Left forelimb (tissue), 1 donor: ENCODE results near the gene CA11.
A peak's percentile ranks its signal among the peaks of the same experiment; 100 is the strongest.

Experiments used
- DNase-seq: peaks from one replicate; pipeline ENCODE4 v3.0.0-alpha.2; 2018; ENCODE audit warnings: low spot score

Gene CA11

DNA sequence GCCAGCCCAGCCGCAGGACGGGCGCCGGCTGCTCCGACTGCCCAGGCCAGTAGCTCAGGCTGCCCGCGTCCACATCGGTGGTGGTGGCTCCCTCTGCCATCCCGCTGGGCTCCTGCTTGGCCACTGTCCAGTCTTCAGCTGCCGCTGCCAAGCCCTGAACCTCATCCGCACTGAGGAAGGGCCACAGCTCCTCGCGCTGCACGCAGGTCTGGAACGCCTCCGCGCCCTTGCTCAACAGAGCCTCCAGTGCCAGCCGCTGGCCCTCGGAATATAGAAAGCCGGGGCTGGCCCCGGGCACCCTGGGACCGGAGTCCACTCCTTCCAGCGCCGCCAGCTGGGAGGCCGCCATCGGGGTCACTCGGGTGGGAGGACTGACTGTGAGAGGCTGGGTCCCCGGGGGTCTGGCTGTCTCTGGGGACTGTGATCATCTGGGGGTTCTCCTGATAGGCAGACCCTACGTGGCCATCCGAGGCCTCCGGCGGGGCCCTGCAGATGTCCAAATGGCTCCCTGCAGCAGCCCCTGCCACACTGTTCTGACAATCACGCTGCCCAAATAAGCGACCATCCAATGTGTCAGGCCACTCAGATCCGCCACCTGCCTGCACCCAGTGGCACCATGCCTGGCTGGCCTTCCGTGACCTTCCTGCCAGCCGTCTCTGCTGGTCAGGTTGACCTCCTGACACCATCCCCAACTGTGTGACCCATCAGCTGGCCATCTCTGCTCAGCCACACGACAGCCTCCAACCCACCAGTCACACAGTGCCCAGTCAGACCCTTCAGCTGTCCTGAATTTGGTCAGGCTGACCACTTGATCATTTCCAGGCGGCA, 32.7 kb downstream of the CA11 start:
- no peak for DNase-seq

DNA sequence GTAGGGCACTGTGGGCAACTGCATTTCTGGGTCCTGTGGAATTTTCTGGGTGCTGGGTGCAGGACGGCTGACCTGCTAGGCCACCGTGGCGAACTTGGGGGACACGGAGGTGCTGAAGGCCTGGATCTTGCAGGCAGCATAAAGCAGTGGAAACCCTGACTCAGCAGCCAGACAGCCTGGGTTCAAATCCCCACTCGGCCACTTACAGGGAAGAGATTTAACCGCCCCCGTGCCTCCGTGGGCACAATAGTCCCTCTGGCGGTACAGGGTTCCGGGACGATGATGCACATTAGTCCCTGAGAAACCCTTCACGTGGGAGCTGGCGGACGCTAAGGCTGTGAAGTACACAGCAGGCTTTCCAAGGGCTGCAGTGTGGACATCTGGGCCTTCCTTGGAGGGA, 34.1 kb downstream of the CA11 start:
- no peak for DNase-seq

DNA sequence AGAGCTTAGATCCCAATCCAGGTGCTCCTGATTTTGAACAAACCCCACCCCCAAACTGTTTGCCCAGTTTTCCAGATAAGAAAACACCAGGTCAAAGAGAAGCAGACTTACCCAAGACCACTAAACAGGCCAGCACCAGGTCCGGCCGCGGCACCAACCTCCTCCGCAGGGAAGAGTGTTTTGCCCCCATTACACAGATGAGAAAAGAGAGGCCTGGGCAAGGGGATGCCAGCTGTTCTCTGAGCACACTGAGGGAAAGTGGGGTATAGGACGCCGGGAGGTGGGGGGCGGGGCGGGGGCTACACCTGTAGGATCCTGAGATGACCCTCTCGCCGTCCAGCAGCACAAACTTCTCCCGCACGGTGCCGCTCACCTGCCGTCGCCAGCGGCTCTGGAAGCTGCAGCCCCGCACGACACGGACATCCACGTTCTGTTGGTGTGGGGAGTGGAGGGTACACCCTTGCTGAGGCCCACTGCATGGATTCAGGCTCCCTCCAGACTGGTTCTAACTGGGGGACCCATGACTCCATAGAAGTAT, 36.3 kb downstream of the CA11 start:
- DNase-seq = no peak

DNA sequence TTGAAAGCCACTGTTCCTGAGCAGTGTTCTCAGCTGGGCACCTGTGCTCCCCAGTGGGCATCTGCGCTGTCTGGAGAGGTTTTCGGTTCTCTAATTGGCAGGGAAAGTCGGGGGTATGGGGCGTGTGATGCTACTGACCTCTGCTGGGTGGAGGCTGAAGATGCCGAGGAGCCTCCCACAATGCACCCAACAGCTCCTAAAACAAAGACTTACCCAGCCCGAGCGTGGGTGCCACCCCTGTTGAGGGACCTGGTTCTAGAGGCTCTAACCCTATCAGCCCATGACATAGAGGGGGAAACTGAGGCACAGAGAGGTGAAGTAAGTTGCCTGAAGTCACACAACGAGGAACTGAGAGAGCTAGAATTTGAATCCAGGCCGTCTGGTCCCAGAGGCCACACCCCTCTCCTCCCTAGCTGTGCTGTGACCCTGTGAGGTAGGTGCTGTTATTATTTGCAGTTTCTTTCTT, 37.2 kb downstream of the CA11 start:
- no peak for DNase-seq

DNA sequence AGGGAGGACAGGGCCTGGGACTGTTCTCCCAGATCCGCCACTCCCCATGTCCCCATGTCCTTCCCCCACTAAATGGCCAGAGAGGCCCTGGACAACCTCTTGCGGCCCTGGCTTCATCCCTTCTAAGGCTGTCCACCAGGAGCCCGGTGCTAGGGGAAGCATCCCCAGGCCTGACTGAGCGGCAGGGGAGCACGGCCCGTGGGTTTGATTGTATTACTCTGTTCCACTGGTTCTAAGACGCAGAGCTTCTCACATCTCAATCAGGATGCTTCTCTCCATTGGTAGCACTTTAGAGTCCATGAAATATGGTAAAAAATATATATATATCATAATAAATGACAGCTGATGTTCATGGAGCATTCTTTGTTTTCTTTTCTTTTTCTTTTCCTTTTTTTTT, 38.6 kb downstream of the CA11 start:
- DNase-seq = no peak

DNA sequence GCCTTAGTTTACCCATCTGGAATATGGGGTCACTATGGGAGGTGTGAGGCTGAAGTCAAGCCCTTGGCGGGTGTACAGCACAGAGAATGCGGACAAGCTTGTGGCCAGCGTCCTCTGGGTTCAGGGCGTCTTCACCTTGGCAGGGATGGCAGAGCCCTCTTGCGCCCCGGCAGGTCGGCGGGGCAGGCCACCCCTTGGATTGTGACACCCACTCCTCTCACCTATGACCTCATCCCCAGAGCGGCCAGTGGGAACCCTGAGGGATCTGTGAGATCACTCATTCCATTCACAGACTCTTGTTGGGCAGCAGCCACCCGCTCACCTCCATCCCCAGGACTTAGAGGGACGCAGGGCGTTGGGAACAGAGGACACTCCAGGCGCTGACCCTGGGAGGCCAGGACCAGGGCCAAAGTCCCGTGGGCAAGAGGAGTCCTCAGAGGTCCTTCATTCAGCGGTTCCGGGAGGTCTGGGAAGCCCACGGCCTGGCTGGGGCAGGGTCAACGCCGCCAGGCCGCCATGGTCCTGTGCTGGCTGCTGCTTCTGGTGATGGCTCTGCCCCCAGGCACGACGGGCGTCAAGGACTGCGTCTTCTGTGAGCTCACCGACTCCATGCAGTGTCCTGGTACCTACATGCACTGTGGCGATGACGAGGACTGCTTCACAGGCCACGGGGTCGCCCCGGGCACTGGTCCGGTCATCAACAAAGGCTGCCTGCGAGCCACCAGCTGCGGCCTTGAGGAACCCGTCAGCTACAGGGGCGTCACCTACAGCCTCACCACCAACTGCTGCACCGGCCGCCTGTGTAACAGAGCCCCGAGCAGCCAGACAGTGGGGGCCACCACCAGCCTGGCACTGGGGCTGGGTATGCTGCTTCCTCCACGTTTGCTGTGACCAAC, 39.3 kb downstream of the CA11 start, which contains the start of gene SPACA4:
SPACA4 (plus strand) TSS at position 280 of the 896 bp plus-strand sequence; CDS start at position 517, 237 bp downstream.
- DNase-seq = no peak

DNA sequence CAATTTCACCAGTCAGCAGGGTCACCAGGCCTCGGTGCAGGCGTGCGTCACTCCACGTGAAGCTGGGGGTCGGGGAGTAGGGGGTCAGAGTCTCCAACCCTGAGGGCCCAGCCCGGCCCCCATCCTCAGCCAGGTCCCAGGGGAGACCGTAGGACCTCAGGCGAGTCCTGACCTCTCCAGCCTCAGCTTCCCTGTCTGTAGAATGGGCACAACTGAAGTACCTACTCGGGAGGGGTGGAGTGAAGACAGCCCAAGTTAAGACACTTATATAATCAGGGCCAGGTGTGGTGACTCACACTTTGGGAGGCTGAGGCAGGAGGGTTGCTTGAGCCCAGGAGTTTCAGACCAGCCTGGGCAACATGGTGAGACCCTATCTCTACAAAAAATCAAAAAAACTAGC, 42.1 kb downstream of the CA11 start:
- no peak for DNase-seq

DNA sequence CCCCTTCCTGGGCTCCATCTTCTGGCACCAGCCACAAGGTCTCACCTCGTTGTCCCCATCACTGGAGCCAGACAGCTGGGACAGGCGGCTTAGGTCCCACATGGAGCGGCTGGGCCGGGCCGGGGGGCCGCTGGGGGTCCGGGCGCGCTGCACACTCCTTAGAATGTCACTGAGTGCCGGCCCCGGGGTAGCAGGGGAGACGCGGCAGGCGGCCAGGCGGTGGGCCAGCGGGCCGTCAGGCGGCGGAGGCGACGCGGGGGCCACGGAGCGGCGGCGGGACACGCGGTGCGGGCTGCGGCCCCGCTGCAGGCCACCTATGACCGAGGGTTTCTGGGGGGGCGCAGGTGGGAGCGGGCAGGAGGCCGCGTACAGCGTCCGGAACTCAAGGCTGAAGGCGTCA, 42.5 kb downstream of the CA11 start:
- DNase-seq = no peak

DNA sequence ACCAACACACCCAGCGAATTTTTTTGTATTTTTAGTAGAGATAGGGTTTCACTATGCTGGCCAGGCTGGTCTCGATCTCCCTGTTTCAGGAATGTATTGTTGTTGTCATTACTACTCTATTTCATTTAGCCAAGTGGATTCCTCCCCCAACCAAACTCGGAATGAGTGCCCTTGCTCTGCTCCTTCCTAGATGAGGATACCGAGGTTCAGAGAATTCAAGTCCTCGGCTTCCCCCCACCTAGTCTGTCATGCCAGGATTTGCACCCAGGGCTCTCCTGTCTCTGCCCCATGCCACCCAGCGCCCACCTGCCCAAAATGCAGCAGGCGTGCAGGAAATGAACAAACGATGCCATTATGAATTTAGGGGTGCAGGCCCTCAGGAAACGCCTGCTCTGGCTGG, 43.0 kb downstream of the CA11 start:
- DNase-seq = no peak

DNA sequence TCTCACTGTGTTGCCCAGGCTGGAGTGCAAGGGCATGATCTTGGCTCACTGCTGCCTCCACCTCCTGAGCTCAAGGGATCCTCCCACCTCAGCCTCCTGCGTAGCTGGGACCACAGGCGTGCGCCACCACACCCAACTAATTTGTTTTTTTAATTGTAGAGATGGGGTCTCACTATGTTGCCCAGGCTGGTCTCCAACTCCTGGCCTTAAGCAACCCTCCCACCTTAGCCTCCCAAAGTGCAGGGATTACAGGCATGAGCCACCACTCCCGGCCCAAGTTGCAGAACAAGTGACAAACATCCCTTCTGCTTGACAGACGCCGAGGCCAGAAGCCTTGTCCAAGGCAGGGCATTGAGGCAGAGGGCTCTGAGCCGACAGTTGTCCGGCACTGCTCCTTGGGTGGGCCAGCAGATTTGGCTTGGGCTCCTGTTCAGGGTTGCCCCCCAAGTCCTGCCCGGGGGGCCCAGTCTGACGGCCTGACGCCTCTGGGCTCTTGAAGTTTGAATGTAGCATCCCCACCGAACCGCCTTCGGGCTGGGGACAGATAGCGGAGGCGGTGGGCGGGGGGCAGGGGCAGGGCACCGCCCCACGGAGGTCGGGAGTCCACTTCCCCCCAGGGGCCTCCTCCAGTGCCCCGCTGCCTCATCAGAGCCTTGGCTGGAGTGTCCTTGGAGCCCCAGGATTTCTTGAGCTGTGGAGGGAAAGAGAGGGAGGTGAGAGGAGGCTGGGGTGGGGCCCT, 45.1 kb downstream of the CA11 start:
- DNase-seq = no peak

DNA sequence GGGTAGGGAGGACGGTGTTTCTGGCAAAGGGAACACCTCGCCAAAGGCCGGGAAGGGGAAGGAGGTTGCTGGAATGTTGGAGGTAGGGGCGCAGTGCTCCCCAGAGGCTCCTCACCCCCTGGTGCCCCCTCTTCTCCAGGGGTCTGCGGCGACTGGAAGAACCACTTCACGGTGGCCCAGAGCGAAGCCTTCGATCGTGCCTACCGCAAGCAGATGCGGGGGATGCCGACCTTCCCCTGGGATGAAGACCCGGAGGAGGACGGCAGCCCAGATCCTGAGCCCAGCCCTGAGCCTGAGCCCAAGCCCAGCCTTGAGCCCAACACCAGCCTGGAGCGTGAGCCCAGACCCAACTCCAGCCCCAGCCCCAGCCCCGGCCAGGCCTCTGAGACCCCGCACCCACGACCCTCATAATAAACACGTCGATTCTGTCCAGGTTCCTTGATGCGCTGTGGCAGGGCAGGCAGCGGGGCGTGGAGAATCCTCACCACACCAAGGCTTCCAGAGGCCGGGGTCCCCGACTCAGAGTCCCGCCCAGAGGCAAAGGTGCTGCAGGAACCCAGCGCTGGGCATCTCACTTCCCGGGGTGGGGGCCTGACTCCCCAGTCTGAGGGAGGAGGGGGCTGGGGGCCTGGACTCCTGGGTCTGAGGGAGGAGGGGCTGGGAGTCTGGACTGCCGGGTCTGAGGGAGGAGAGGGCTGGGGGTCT, 46.8 kb downstream of the CA11 start:
- no peak for DNase-seq

DNA sequence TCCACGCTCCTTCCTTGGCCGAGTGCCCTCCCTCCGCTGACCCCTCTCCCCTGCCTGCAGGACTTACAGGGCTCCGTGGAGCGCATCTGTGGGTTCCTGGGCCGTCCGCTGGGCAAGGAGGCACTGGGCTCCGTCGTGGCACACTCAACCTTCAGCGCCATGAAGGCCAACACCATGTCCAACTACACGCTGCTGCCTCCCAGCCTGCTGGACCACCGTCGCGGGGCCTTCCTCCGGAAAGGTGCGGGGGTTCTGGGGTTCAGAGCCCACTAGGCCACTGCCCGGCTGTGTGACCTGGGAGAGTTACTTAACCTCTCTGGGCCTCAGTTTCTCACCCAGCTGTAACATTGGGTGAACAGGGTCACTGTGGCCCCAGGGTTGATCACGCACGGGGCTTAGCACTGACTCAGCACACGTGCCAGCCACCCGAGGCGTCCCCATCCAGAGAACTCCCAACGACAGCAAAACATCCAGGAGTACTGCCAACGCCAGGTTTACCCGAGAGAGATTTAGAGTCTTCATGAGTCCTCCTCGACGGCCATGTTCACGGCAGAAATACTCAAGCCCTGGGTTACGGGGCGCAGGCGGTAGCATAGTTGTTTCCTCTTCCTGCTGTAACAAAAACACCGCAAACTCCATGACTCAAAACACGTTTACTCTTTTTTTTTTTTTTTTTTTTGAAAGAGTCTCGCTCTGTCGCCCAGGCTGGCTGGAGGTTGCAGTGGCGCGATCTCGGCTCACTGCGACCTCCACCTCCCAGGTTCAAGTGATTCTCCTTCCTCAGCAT, 49.1 kb downstream of the CA11 start:
- no peak for DNase-seq

DNA sequence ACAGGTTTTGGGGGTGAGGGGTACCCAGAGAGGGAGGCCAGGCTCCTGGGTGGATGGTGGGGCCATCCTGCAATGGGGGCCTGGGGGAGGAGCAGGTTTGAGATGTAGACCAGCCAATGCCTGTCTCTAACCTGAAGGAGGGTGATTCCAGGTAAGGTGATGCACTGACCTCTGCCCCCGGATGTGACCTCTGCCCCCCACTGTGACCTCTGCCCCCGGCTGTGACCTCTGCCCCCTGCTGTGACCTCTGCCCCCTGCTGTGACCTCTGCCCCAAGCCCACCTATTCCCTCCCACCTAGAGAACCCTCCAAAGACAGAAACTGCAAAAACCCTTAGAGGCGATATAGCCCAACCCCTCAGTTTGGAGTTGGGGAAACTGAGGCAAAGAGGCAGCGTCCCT, 49.8 kb downstream of the CA11 start:
- no peak for DNase-seq

DNA sequence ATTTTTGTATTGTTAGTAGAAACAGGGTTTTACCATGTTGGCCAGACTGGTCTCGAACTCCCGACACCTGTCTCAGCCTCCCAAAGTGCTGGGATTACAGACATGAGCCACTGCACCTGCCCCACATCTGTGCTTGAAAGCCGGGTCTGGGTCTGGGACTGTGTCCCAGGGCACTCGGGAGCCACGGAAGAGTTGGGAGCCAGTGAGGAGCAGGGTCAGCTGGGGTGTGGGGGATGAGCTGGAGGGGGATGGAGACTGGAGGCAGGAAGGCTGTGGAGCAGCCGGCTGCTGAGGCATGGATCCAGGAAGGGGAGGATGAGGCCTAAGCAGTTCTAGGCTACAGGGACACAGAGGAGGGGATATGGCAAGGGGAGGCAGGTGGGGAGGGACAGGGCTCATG, 50.2 kb downstream of the CA11 start:
- DNase-seq = no peak

DNA sequence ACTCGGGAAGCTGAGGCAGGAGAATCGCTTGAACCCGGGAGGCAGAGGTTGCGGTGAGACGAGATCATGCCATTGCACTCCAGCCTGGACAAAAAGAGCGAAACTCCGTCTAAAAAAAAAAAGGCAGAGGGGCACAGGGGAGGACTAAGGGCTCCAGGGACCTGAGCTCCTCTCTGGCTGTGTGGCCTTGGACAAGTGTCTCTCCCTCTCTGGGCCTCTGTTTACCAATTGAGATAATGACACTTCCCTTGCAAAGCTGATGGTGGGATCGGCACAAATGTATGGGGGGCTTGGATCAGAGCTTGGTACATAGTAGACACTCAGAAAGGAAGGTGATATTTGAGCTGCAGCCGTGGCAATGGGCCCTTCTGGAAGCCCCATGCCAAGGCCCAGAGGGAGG, 50.8 kb downstream of the CA11 start:
- no peak for DNase-seq

DNA sequence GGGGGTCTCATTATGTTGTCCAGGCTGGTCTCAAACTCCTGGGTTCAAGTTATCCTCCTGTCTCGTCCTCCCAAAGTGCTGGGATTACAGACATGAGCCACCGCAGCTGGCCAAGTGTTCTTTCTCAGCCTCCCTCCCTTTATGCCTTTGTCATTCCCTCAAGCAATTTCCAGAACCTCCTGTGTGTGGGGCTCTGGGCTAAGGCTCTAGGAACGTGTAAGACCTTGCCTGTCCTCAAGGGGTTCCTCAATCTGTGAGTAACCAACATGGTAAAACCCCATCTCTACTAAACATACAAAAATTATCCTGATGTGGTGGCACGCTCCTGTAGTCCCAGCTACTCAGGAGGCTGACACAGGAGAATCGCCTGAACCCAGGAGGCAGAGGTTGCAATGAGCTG, 55.0 kb downstream of the CA11 start:
- DNase-seq = no peak

DNA sequence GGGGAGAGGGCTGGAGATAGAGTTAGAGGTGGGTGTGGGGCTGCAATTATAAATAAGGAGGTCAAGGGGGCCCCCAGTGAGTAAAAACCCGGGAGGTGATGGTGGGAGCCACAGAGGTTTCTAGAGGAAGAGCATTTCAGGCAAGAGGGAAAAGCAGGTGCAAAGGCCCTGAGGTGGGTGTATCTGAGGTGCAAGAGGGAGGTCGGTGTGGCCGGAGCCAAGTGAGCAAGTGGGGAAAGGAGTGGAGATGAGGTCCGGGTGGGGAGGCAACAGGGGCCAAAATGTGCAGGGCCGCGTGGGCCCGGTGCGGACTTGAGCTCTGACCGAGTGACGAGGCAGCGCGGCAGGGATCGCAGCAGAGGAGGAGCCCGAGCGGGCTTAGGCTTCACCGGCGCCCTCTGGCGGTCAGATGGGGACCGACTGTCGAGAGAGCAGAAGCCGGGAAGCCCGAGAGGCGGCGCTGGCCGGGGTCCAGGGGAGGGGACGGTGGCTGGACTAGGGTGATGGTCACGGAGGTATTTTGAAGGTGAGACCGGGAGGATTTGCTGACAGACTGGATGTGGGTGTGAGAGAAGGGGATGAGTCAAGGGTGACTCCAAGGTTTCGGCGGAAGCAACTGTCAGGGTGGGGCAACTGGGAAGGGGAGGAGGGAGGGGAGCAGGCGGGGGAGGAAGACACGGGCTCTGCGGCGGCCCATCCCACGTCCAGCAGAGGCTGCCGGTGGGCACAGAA, 57.2 kb downstream of the CA11 start:
- peak; percentile 90 for DNase-seq
